NT2/D1 (cell line): ENCODE data around the gene FIS1.
"Not testable (repeated sequence)": the region's sequence is repeated elsewhere in the genome, so short reads cannot be mapped to it uniquely, and the experiment has no call there.

Experiments used
- YY1 ChIP-seq: IDR thresholded peaks from 2 replicates; pipeline ENCODE4 v1.6.1; 2011; ENCODE audit not compliant: insufficient read length, insufficient read depth
- ZNF274 ChIP-seq: IDR thresholded peaks from 2 replicates; pipeline ENCODE4 v1.6.1; 2011; ENCODE audit warnings: mild to moderate bottlenecking, low read depth, low read length

DNA sequence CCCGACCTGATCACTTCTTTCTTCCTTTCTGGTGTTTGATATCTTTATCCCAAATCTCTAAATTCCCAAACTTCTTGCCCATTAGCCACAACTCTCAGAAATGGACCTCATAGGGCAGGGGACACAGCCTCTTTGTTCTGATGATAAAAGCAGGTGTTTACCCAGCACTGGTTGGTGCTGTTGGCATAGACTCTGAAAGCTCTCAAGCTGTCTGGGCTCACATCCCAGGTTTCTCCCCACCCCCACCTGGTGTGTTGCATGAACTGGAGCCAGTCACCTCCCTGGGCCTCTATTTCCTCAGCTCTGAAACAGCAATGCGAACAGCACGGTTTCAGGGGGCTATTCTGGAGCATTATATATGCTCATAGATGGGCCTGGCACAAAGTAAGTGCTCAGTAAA is 41.0 kb upstream of the FIS1 start:
- not testable (repeated sequence) for TF ChIP-seq ZNF274, YY1
